ENCODE measurements around the gene OR4C15.

Gene OR4C15

GRCh38 chr11:55554169-55554568 lies at the start of gene OR4C15:
Gene OR4C15, plus strand, starts transcription at chr11:55554469. Its CDS starts 0 bp downstream, at chr11:55554469.
- DNase-seq (ENCODE audit: low spot score), result no peak

- no peak for DNase-seq (ENCODE audit: low spot score)
These were observed 17.6 kb downstream of the OR4C15 start, which contains the start of gene OR4C16 for GRCh38 chr11:55571828-55572227. Gene OR4C16, plus strand, starts transcription at chr11:55572128. Its CDS starts 0 bp downstream, at chr11:55572128.

- DNase-seq (ENCODE audit: low spot score), result no peak
These were observed 18.3 kb downstream of the OR4C15 start for GRCh38 chr11:55572548-55572947.

All from left forelimb (tissue), 1 donor.